Activated naive CD4-positive, alpha-beta T cell treated with anti-CD3 and anti-CD28 coated beads for 36 hours (primary cell): ENCODE results near the gene WDR87. TPM values are rescaled to one million over a fixed set of nuclear protein-coding genes. Genes with fewer than 3 reads are reported as not detected.

Source experiments
- CTCF ChIA-PET: fragments of 350-600 bp; sonication (Branson Sonifier 250); formaldehyde crosslinking; loops from one replicate; lab custom pipeline; 2021; ENCODE audit warnings: antibody characterized with exemption; lab: Charles Lee
- DNase-seq: peaks from one replicate; pipeline ENCODE4 v3.0.0-alpha.2; 2020
- H3K27ac Mint-ChIP-seq: one replicate; pipeline ENCODE4 v1.8.0; 2021; ENCODE audit warnings: mild to moderate bottlenecking, mixed read lengths
- H3K27me3 Mint-ChIP-seq: one replicate; pipeline ENCODE4 v1.8.0; 2021; ENCODE audit warnings: low read depth, mixed read lengths
- H3K36me3 Mint-ChIP-seq: one replicate; pipeline ENCODE4 v1.8.0; 2021; ENCODE audit warnings: low read depth, mixed read lengths
- H3K4me1 Mint-ChIP-seq: one replicate; pipeline ENCODE4 v1.8.0; 2021; ENCODE audit warnings: low read depth, mixed read lengths
- H3K4me3 Mint-ChIP-seq: one replicate; pipeline ENCODE4 v1.8.0; 2021; ENCODE audit warnings: mild to moderate bottlenecking, moderate library complexity, mixed read lengths
- H3K9me3 Mint-ChIP-seq: one replicate; pipeline ENCODE4 v1.8.0; 2021; ENCODE audit warnings: mixed read lengths
- intact Hi-C: fragments of 100-400 bp; cut with micrococcal nuclease; formaldehyde crosslinking; loops from one replicate; pipeline ENCODE4 v1.15.1; 2023
- total RNA-seq, 2 experiments: library from RNA; stranded (reverse); gene quantifications; one replicate each; pipeline ENCODE4 v1.2.3, GENCODE V29; 2021

The WDR87 gene
- total RNA-seq, 2 experiments from 2014 or later, result not detected

GRCh38 chr19:37941782-37942515 lies 35.6 kb upstream of the WDR87 start:
- H3K4me1 Mint-ChIP-seq, result peaks cover 2% of the 10 kb centered on the region
- no peak overlapping the region for H3K27ac Mint-ChIP-seq
- H3K4me3 Mint-ChIP-seq, result no peak overlapping the region
- H3K9me3 Mint-ChIP-seq, result no peaks in the 10 kb centered on the region
- H3K27me3 Mint-ChIP-seq, result no peaks in the 10 kb centered on the region
- CTCF ChIA-PET, result no interaction called here
- H3K36me3 Mint-ChIP-seq, result peaks cover 5% of the 10 kb centered on the region
- intact Hi-C loops, result no loop called here
- no peak for DNase-seq

- peaks cover 18% of the 10 kb centered on the region for H3K9me3 Mint-ChIP-seq
- CTCF ChIA-PET, result interaction anchor here (0.6 to 1.0 kb wide), 2 partner anchors 16 to 33 kb away, joined by 3 read pairs; no protein-coding TSS in a partner anchor
- no peak for DNase-seq
- peaks cover 25% of the 10 kb centered on the region for H3K36me3 Mint-ChIP-seq
- no peaks in the 10 kb centered on the region for H3K27me3 Mint-ChIP-seq
- intact Hi-C loops, result no loop called here
- H3K4me1 Mint-ChIP-seq, result peaks cover 2% of the 10 kb centered on the region
- no peak overlapping the region for H3K4me3 Mint-ChIP-seq
- H3K27ac Mint-ChIP-seq, result no peak overlapping the region
Measured at GRCh38 chr19:37938353-37938752, 32.0 kb upstream of the WDR87 start.

- intact Hi-C loops, result no loop called here
- CTCF ChIA-PET, result no interaction called here
- no peak for DNase-seq
- Mint-ChIP-seq H3K27me3 (no peaks in the 10 kb centered on the region), H3K27ac (no peak overlapping the region), H3K9me3 (peaks cover 18% of the 10 kb centered on the region), H3K4me1 (peaks cover 7% of the 10 kb centered on the region), H3K36me3 (peaks cover 24% of the 10 kb centered on the region), H3K4me3 (no peak overlapping the region)
Measured at GRCh38 chr19:37936886-37937285, 30.5 kb upstream of the WDR87 start.

- Mint-ChIP-seq H3K27ac (no peak overlapping the region), H3K9me3 (peaks cover 18% of the 10 kb centered on the region), H3K4me3 (no peak overlapping the region), H3K27me3 (no peaks in the 10 kb centered on the region), H3K36me3 (peaks cover 24% of the 10 kb centered on the region), H3K4me1 (peaks cover 10% of the 10 kb centered on the region)
- intact Hi-C loops, result no loop called here
- no peak for DNase-seq
- CTCF ChIA-PET, result no interaction called here
Measured at GRCh38 chr19:37936166-37936565, 29.8 kb upstream of the WDR87 start.

GRCh38 chr19:37935341-37935740 lies 28.9 kb upstream of the WDR87 start:
- DNase-seq, result no peak
- Mint-ChIP-seq H3K4me3 (no peak overlapping the region), H3K27ac (no peak overlapping the region), H3K4me1 (peaks cover 12% of the 10 kb centered on the region), H3K9me3 (peaks cover 18% of the 10 kb centered on the region), H3K27me3 (no peaks in the 10 kb centered on the region), H3K36me3 (peaks cover 28% of the 10 kb centered on the region)
- CTCF ChIA-PET, result no interaction called here
- intact Hi-C loops, result no loop called here

- intact Hi-C loops, result no loop called here
- Mint-ChIP-seq H3K9me3 (peaks cover 18% of the 10 kb centered on the region), H3K27ac (no peak overlapping the region), H3K36me3 (peaks cover 28% of the 10 kb centered on the region), H3K4me3 (no peak overlapping the region), H3K4me1 (peaks cover 12% of the 10 kb centered on the region), H3K27me3 (no peaks in the 10 kb centered on the region)
- DNase-seq, result no peak
- CTCF ChIA-PET, result no interaction called here
Measured at GRCh38 chr19:37933937-37934358, 27.6 kb upstream of the WDR87 start.

- no peaks in the 10 kb centered on the region for H3K27me3 Mint-ChIP-seq
- H3K4me3 Mint-ChIP-seq, result no peak overlapping the region
- H3K4me1 Mint-ChIP-seq, result peaks cover 12% of the 10 kb centered on the region
- no peak overlapping the region for H3K27ac Mint-ChIP-seq
- CTCF ChIA-PET, result interaction anchor here (0.7 kb wide), 1 partner anchor 34 kb away, joined by 3 read pairs; no protein-coding TSS in a partner anchor
- no peak for DNase-seq
- H3K36me3 Mint-ChIP-seq, result peaks cover 31% of the 10 kb centered on the region
- peaks cover 18% of the 10 kb centered on the region for H3K9me3 Mint-ChIP-seq
- intact Hi-C loops, result no loop called here
Measured at GRCh38 chr19:37932985-37933936, 26.9 kb upstream of the WDR87 start.

GRCh38 chr19:37931881-37932655 lies 25.7 kb upstream of the WDR87 start:
- peak; percentile 29 for DNase-seq
- no peaks in the 10 kb centered on the region for H3K27me3 Mint-ChIP-seq
- peaks cover 31% of the 10 kb centered on the region for H3K36me3 Mint-ChIP-seq
- H3K27ac Mint-ChIP-seq, result no peak overlapping the region
- CTCF ChIA-PET, result interaction anchor here (0.7 to 1.4 kb wide), 2 partner anchors 30 to 33 kb away, joined by 3 to 4 read pairs; no protein-coding TSS in a partner anchor
- H3K9me3 Mint-ChIP-seq, result peaks cover 18% of the 10 kb centered on the region
- intact Hi-C loops, result no loop called here
- H3K4me1 Mint-ChIP-seq, result peaks cover 10% of the 10 kb centered on the region
- H3K4me3 Mint-ChIP-seq, result no peak overlapping the region

- no peak overlapping the region for H3K27ac Mint-ChIP-seq
- no peak overlapping the region for H3K4me3 Mint-ChIP-seq
- CTCF ChIA-PET, result no interaction called here
- H3K9me3 Mint-ChIP-seq, result peaks cover 11% of the 10 kb centered on the region
- H3K27me3 Mint-ChIP-seq, result no peaks in the 10 kb centered on the region
- H3K36me3 Mint-ChIP-seq, result peaks cover 24% of the 10 kb centered on the region
- H3K4me1 Mint-ChIP-seq, result peaks cover 10% of the 10 kb centered on the region
- intact Hi-C loops, result no loop called here
- no peak for DNase-seq
Measured at GRCh38 chr19:37930416-37930815, 24.0 kb upstream of the WDR87 start.

- Mint-ChIP-seq H3K27me3 (no peaks in the 10 kb centered on the region), H3K4me1 (peaks cover 10% of the 10 kb centered on the region), H3K36me3 (peaks cover 20% of the 10 kb centered on the region), H3K4me3 (no peak overlapping the region), H3K27ac (no peak overlapping the region), H3K9me3 (peaks cover 3% of the 10 kb centered on the region)
- CTCF ChIA-PET, result no interaction called here
- intact Hi-C loops, result no loop called here
- no peak for DNase-seq
Measured at GRCh38 chr19:37929355-37929923, 23.0 kb upstream of the WDR87 start.

- Mint-ChIP-seq H3K4me3 (no peak overlapping the region), H3K9me3 (peaks cover 2% of the 10 kb centered on the region), H3K4me1 (peaks cover 10% of the 10 kb centered on the region), H3K36me3 (peaks cover 13% of the 10 kb centered on the region), H3K27me3 (no peaks in the 10 kb centered on the region), H3K27ac (no peak overlapping the region)
- DNase-seq, result no peak
- intact Hi-C loops, result no loop called here
- CTCF ChIA-PET, result no interaction called here
Measured at GRCh38 chr19:37928527-37929286, 22.3 kb upstream of the WDR87 start.
